WTC11 (cell line): ENCODE results near the gene ECHS1. TPM values are rescaled to one million over a fixed set of nuclear protein-coding genes. Genes with fewer than 3 reads are reported as not detected.

ENCODE experiments used
- ATAC-seq: fragments of 200-7000 bp; cut with Tn5 transposase; 2 replicates; pipeline ENCODE4 v1.10.0; 2021; ENCODE audit warnings: mild to moderate bottlenecking, moderate library complexity
- CTCF ChIA-PET: fragments of 300-600 bp; sonication (Branson Sonifier 250); formaldehyde crosslinking; loops from one replicate; lab custom pipeline; 2021; ENCODE audit warnings: antibody characterized with exemption; lab: Charles Lee
- POLR2A ChIA-PET: fragments of 350-600 bp; sonication (Branson Sonifier 250); formaldehyde crosslinking; loops from one replicate; lab custom pipeline; 2021; ENCODE audit warnings: antibody characterized with exemption; lab: Charles Lee
- DNase-seq: peaks from one replicate; pipeline ENCODE4 v3.0.0; 2021; ENCODE audit warnings: low spot score
- H3K27ac Mint-ChIP-seq: 2 replicates; pipeline ENCODE4 v1.8.0; 2021; ENCODE audit warnings: mixed read lengths
- H3K27me3 Mint-ChIP-seq: 2 replicates; pipeline ENCODE4 v1.8.0; 2021; ENCODE audit warnings: low read depth, mild to moderate bottlenecking, moderate library complexity, mixed read lengths
- H3K36me3 Mint-ChIP-seq: 2 replicates; pipeline ENCODE4 v1.8.0; 2021; ENCODE audit warnings: mixed read lengths
- H3K4me1 Mint-ChIP-seq: 2 replicates; pipeline ENCODE4 v1.8.0; 2022; ENCODE audit warnings: mixed read lengths
- H3K4me3 Mint-ChIP-seq: 2 replicates; pipeline ENCODE4 v1.8.0; 2021; ENCODE audit warnings: mild to moderate bottlenecking, moderate library complexity, mixed read lengths
- H3K9me3 Mint-ChIP-seq: 2 replicates; pipeline ENCODE4 v1.8.0; 2021; ENCODE audit warnings: mixed read lengths
- CDX4 ChIP-seq: fragments of 250-450 bp; sonication (Bioruptor Pico); IDR thresholded peaks from 2 replicates; pipeline ENCODE4 v1.9.0; 2021; ENCODE audit warnings: moderate library complexity, mild to moderate bottlenecking, inconsistent platforms, borderline replicate concordance
- EMX1 ChIP-seq: fragments of 250-450 bp; sonication (Bioruptor Pico); IDR thresholded peaks from 2 replicates; pipeline ENCODE4 v1.8.0; 2021; ENCODE audit warnings: mild to moderate bottlenecking
- MAX ChIP-seq: sonication (generic); formaldehyde crosslinking; IDR thresholded peaks from 2 replicates; pipeline ENCODE4 v1.8.0; 2022; ENCODE audit warnings: mild to moderate bottlenecking, missing genetic modification reagents
- NFATC4 ChIP-seq: fragments of 250-450 bp; sonication (Bioruptor Pico); IDR thresholded peaks from 2 replicates; pipeline ENCODE4 v1.9.0; 2021; ENCODE audit warnings: mild to moderate bottlenecking
- NR3C1 ChIP-seq: sonication (generic); formaldehyde crosslinking; conservative IDR thresholded peaks from 2 replicates; pipeline ENCODE4 v1.8.1; 2023; ENCODE audit warnings: low read depth, mild to moderate bottlenecking, missing genetic modification reagents
- OVOL2 ChIP-seq: fragments of 250-450 bp; sonication (Bioruptor Pico); IDR thresholded peaks from 2 replicates; pipeline ENCODE4 v1.9.0; 2021; ENCODE audit warnings: mild to moderate bottlenecking, borderline replicate concordance
- PREB ChIP-seq: sonication (generic); formaldehyde crosslinking; IDR thresholded peaks from 2 replicates; pipeline ENCODE4 v1.8.1; 2022; ENCODE audit warnings: mild to moderate bottlenecking, missing genetic modification reagents, moderate library complexity, borderline replicate concordance
- PRRX2 ChIP-seq: fragments of 250-450 bp; sonication (Bioruptor Pico); IDR thresholded peaks from 2 replicates; pipeline ENCODE4 v1.8.0; 2021; ENCODE audit warnings: mild to moderate bottlenecking
- RELA ChIP-seq: sonication (generic); formaldehyde crosslinking; IDR thresholded peaks from 2 replicates; pipeline ENCODE4 v1.8.1; 2022; ENCODE audit warnings: missing genetic modification reagents, mild to moderate bottlenecking, borderline replicate concordance
- SMAD3 ChIP-seq: sonication (generic); formaldehyde crosslinking; IDR thresholded peaks from 2 replicates; pipeline ENCODE4 v1.8.0; 2022; ENCODE audit warnings: missing genetic modification reagents, mild to moderate bottlenecking, borderline replicate concordance
- SP1 ChIP-seq: sonication (generic); formaldehyde crosslinking; conservative IDR thresholded peaks from 2 replicates; pipeline ENCODE4 v1.8.1; 2022; ENCODE audit warnings: missing genetic modification reagents
- TEAD1 ChIP-seq: sonication (generic); formaldehyde crosslinking; IDR thresholded peaks from 2 replicates; pipeline ENCODE4 v1.8.0; 2022; ENCODE audit warnings: mild to moderate bottlenecking, missing genetic modification reagents
- USF1 ChIP-seq: sonication (generic); formaldehyde crosslinking; IDR thresholded peaks from 2 replicates; pipeline ENCODE4 v1.8.0; 2022; ENCODE audit warnings: mild to moderate bottlenecking, missing genetic modification reagents
- ZBTB21 ChIP-seq: sonication (generic); formaldehyde crosslinking; IDR thresholded peaks from 2 replicates; pipeline ENCODE4 v1.8.1; 2023; ENCODE audit warnings: mild to moderate bottlenecking, missing genetic modification reagents, borderline replicate concordance
- ZNF281 ChIP-seq: sonication (generic); formaldehyde crosslinking; IDR thresholded peaks from 2 replicates; pipeline ENCODE4 v1.8.0; 2023; ENCODE audit warnings: mild to moderate bottlenecking, missing genetic modification reagents
- ZNF317 ChIP-seq: sonication (generic); formaldehyde crosslinking; IDR thresholded peaks from 2 replicates; pipeline ENCODE4 v1.8.1; 2023; ENCODE audit warnings: low read depth, mild to moderate bottlenecking, moderate library complexity, missing genetic modification reagents, borderline replicate concordance
- ZNF423 ChIP-seq: fragments of 250-450 bp; sonication (Bioruptor Pico); IDR thresholded peaks from 2 replicates; pipeline ENCODE4 v2.1.2; 2022; ENCODE audit warnings: mild to moderate bottlenecking, moderate library complexity
- total RNA-seq: library from RNA; stranded (reverse); gene quantifications from 3 replicates; pipeline ENCODE4 v1.2.3, GENCODE V29; 2021

ECHS1 gene
- total RNA-seq, 1 experiment from 2014 or later, result 84.1 TPM

- TF ChIP-seq CDX4, result no peak
- no peak for TF ChIP-seq ZNF423
- TF ChIP-seq ZNF317, result no peak
- no peak for TF ChIP-seq PREB (CRISPR knock-in tag)
- no peak for TF ChIP-seq PRRX2 (CRISPR knock-in tag)
- no peak for TF ChIP-seq NR3C1 (CRISPR knock-in tag)
- TF ChIP-seq ZNF281, result no peak
- TF ChIP-seq USF1 (CRISPR knock-in tag), result no peak
- TF ChIP-seq RELA (CRISPR knock-in tag), result no peak
Observed at GRCh38 chr10:133336118-133336576, 37.0 kb downstream of the ECHS1 start (continued).

GRCh38 chr10:133335246-133336117 is 37.7 kb downstream of the ECHS1 start:
- Mint-ChIP-seq H3K4me1 (no peaks in the 10 kb centered on the region; the same call in 1 of the 2 replicates), H3K9me3 (peaks cover 6% of the 10 kb centered on the region), H3K4me3 (peak overlapping the region; percentile 45; the same call in 1 of the 2 replicates), H3K27me3 (peaks cover 37% of the 10 kb centered on the region), H3K27ac (no peak overlapping the region)
- CTCF ChIA-PET, result no interaction called here
- DNase-seq (peak; percentile 71), ATAC-seq (peak; percentile 40)
- no peak for TF ChIP-seq TEAD1 (CRISPR knock-in tag)
- no peak for TF ChIP-seq ZBTB21
- TF ChIP-seq USF1 (CRISPR knock-in tag), result no peak
- no peak for TF ChIP-seq OVOL2 (CRISPR knock-in tag)
- TF ChIP-seq MAX (CRISPR knock-in tag), result no peak
- TF ChIP-seq NFATC4 (CRISPR knock-in tag), result no peak
- TF ChIP-seq EMX1 (CRISPR knock-in tag), result no peak
- TF ChIP-seq SP1 (CRISPR knock-in tag), result no peak
- TF ChIP-seq SMAD3, result no peak
- TF ChIP-seq, all 79 proteins: peak for 0
- POLR2A ChIA-PET, result no interaction called here
- no peaks in the 10 kb centered on the region for H3K36me3 Mint-ChIP-seq
